HG02884 (cell line): ENCODE results near the gene PIK3CD.
"Not testable (repeated sequence)": the region's sequence is repeated elsewhere in the genome, so short reads cannot be mapped to it uniquely, and the experiment has no call there.

Source experiments
- ATAC-seq: cut with Tn5 transposase; IDR thresholded peaks from one replicate; pipeline ENCODE4 v1.9.1; 2021; ENCODE audit warnings: mild to moderate bottlenecking, moderate library complexity; ENCODE audit not compliant: unreplicated experiment

The PIK3CD gene

DNA sequence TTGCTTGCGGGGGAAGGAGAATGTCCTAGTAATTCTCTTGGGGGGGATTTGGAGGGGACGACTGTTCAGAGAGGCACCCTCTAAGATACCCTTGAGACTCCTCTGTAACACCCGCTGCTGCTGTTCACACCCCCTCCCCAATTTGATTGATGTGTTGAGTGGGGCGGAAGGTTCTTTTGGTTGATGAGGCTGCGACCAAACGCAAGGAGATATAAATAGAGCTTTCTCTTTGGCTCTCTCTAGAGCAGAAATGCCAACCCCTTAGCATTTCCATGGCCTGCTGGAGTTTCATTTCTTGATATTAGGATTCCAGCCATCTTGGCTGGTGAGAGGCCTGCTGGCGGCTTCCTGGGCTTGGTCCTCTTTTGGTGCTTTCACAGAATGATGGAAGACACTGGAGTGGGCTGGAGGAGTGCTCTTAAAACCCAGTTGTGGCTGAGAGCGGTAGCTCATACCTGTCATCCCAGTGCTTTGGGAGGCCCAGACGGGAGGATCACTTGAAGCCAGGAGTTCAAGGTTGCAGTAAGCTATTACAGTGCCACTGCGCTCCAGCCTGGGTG is 2.0 kb downstream of the PIK3CD start:
- ATAC-seq: no peak

DNA sequence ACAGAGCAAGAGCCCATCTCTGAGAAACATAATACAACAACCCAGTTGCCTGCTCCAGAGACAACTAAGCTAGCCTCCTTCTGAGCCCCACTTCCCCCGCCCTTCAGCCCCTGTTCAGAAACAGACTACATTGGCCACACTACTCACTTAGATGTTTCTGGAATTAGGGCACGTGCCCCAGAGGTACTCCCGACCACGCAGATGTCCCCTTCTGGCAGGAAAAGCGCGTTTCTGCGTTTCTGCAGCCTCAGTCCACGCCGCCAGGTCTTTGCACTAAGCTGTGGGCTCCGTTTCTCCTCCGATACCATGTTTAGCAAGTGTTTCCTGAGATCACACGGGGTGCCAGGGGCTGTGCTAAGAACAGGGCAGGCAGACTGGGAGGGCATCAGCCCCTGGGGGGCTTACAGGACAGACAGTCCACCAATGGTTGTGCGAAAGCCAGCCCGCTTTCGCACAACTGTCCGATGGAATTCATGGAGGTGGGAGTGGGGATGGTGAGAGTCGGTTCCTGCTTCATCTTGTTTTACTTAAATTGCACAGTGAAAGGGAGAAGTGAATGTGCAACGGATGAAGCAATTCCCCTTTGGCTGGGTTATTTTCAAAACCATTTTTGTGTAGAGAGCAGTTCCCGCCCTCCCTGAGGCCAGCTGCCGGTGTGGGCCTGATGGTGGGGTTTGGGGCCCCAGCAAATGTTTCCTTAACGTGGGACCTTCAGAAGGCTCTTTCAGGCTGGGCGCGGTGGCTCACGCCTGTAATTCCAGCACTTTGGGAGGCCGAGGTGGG is 2.7 kb downstream of the PIK3CD start:
- ATAC-seq: no peak

DNA sequence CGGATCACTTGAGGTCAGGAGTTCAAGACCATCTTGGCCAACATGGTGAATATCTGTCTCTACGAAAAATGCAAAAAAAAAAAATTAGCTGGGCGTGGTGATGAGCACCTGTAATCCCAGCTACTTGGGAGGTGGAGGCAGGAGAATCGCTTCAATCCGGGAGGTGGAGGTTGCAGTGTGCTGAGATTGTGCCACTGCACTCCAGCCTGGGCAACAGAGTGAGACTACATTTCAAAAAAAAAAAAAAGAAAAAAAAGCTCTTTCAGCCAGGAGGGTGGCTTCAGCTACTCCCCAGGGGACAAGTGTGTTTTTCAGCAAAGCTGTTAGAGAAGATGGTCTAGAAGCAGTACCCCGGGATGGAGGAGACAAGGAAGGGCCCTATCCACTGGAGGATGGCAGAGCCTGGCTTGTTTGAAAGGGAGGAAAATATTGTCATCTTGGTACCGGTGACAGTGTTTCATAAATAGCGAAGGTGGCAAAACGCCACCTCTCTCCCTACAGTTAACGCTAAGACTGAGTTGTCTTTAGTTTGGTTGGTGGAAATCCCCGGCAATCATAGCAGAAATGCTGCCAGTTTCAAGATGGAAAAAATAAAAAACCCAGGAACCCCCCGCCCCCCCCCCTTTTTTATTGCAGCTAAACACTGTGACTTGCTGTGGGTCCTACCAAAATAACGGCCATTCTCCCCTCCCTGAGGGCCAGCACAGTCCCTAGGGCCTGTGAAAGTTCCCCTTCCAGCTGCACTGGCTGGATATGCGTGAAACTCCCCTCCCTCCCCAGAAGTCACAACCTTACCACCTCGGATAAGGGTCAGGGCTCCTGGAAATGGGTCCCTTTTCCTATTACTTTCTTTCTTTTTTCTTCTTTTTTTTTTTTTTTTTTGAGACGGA is 3.5 kb downstream of the PIK3CD start:
- no peak for ATAC-seq

DNA sequence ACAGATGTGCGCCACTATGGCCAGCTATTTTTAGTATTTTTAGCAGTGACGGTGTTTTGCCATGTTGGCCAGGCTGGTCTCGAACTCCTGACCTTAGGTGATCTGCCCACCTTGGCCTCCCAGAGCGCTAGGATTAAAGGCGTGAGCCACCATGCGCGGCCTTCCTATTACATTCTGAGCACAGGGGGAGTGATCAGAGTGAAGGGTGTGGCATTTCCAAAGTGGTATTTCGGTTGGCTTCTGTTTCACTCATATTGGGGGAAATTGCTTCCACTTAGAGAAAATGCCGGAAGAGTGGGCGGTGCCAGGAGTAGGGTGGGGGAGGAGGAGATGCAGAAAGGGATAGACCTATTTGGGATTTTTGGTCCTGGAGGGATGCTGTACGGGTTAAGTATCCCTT is 4.3 kb downstream of the PIK3CD start:
- ATAC-seq: no peak

DNA sequence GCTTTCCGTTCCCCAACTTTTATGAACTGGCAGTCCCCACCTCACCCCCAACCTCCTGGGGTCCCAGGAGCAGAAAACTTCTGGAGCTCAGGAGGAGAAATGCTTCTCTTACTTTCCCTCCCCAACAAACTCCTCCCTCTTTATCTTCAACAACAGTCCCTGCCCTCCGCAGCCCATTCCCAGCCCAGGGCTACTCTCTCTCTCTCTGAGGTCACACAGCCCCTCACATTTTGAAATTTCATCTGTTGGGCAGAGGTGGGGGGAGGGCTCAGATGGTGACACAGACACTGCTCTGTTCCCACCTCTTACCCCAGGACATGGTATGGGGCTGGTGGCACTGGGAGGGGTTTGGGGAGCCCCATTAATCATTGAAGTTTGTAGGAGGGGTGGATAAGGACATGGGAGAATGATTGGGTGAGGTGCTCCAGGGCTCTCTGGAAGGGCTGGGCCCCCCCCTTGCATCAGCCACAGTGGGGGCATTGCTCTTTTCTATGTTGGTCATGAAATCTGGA is 6.0 kb downstream of the PIK3CD start:
- ATAC-seq: no peak

DNA sequence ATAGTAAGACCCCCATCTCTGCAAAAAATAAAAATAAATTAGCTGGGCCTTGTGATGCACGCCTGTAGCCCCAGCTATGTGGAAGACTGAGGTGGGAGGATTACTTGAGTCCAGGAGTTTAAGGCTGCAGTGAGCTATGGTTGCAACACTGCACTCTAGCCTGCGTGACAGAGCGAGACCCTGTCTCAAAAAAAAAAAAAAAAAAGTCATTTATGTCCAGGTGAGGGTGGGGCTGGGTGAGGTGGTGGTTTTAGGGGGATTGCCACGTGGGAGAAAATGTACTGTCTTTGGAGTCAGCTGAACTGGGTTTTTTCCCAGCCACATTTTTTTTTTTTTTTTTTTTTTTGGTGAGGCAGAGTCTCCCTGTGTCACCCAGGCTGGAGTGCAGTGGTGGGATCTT is 6.7 kb downstream of the PIK3CD start:
- no peak for ATAC-seq

DNA sequence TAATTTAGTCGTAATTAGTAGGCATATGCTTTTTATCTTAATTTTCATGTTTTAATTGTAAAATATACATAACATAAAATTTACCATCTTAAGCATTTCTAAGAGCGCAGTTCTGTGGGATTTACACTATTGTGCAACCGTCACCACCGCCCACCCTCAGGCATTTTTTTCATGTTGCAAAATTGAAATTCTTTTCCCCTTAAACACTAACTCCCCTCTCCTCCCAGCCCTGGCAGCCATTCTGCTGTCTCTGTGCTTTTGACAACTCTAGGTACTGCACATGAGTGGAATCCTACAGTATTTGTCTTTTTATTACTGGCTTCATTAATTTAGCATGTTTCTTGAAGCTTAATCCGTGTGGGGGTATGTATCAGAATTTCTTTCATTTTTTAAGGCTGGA is 7.8 kb downstream of the PIK3CD start:
- ATAC-seq: no peak

DNA sequence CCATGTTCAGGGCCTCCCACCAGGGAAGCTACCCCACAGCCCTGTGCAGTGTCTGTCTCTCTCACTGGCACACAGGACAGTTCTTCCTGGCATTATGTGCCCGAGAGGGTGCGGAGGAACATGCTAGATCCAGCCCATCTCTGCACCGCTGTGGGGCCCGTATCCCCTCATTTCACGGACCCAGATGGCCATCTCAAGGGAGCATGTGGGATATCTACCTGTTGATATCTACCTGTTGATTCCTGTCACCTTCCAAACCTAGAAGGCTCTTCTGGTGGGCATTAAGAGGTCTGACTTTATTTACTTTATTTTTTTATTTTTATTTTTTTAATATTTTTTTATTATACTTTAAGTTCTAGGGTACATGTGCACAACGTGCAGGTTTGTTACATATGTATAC is 11.7 kb downstream of the PIK3CD start:
- no peak for ATAC-seq

DNA sequence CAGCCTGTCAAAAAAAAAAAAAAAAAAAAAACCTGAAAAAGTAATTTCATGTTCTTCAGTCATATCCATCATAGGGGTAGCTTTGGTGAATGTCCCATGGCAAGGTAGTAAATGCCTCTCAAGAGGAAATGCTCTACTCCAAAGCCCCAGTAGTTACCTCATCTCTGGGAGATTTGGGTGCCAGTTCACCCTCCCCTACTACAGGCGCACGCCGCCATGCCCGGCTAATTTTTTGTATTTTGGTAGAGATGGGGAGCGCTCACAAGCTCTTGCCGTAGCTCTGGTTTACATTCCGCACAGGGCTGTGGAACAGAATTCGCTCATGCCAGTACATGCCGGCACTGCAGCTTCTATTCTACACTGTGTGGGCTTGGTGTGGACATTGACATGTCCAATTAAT is 13.7 kb downstream of the PIK3CD start:
- ATAC-seq: no peak

DNA sequence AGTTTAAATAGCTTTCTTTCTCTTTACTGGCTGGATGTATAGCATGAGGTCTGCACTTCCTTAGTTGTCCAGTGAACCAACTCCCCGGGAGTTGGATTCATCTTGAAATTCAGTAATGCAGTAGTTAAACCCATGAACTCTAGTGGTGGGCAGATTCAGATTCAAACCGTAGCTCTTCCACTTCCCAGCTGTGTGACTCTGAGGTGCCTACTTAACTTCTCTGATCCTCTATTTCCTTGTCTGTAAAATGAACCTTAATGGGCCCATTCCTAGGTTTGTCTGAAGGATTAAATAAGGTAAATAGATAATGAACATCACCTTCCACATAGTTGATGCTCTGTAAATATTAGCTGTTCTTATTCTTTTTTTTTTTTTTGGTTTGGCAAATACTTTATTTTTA is 16.5 kb downstream of the PIK3CD start:
- ATAC-seq: no peak

DNA sequence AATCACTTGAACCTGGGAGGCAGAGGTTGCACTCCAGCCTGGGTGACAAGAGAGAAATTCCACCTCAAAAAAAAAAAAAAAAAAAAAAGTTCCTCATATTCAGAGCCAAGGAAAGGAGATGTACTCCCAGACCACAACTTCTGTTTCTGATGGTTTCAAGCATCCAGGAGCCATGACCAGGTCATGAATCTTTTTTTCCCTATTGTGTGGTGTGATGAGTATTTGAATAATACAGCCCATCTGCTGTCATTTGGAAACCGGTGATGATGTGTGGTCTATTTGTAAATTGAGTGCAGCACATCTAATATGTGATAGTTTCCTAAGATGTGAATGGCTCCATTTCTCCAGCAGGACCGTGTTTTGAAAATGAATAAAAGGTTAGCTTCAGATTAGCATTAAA is 18.6 kb downstream of the PIK3CD start:
- no peak for ATAC-seq

DNA sequence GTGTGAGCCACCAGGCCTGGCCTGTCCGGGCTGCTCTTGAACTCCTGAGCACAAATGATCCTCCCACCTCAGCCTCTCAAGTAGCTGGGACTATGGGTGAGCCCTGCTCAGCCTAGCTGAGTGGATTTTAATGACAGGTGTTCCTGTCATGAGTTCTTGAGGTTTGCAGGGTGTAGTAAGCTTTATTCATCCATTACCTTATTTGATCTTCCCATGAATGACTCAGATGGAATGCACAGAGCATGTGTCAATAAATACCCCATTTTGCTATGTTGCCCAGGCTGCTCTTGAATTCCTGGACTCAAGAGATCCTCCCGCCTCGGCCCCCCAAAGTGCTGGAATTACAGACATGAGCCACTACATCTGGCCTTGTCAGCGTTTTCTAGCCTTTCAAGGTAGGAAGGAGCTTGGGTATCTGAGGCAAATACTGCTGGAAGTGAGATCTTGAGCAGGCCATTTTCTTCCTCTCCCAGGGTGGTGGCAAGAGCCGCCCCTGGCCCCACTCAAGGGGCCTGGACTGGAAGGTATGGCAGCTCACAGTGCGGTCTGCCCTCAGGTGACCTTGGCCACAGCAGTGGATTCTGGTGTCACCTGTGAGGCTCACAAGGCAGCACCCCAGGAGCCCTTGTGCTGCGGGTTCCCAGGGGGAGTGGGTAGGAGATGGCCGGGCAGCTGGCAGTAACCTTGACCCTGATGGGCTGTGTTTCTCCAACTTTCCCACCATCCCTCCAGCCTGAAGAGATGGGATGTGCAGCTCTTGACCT is 20.0 kb downstream of the PIK3CD start:
- no peak for ATAC-seq

DNA sequence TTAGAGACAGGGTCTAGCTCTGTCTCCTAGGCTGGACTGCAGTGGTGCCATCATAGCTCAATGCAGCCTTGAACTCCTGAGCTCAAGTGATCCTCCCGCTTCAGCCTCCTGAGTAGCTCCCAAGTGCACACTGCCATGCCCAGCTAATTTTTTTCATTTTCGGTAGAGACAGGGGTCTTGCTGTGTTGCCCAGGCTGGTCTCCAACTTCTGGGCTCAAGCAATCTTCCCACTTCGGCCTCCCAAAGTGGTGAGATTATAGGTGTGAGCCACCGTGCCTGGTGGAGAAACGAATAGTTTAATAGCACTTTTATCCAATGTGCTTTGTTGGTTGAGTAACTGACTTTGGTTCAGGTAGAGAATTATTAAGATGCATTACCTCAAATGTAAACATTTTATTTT is 20.9 kb downstream of the PIK3CD start:
- ATAC-seq: no peak

DNA sequence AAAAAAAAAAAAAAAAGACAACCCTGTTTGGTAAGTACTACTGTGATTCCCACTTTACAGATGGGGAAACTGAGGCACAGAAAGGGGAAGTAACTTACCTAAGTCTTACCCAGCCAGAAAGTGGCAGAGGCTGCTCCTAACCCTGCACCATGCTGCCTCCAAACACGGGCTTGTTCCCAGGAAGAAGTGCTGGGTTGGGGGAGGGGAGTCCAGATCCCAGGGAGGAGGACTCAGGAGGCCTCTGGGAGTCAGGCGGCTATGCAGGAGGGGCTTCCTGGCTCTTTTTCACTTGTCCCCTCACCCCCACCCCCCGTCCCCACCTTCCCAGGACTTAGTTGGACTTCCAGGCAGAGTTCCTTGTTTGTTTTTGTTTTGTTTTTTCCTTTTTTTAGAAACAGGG is 23.9 kb downstream of the PIK3CD start:
- no peak for ATAC-seq

DNA sequence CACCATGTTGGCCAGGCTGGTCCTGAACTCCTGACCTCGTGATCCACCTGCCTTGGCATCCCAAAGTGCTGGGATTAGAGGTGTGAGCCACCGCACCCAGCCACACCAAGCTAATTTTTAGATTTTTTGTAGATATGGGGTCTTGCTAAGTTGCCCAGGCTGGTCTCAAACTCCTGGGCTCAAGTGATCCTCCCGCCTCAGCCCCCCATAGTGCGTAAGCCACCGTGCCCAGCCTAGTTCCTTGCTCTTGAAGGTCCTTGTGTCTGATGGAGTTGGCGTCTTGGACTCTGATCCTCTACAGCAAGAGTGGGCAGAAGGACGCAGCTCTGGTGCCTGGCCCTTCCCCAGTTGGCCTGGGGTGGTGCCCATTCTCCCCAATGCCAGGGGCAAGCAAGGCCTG is 24.6 kb downstream of the PIK3CD start:
- ATAC-seq: not testable (repeated sequence)

DNA sequence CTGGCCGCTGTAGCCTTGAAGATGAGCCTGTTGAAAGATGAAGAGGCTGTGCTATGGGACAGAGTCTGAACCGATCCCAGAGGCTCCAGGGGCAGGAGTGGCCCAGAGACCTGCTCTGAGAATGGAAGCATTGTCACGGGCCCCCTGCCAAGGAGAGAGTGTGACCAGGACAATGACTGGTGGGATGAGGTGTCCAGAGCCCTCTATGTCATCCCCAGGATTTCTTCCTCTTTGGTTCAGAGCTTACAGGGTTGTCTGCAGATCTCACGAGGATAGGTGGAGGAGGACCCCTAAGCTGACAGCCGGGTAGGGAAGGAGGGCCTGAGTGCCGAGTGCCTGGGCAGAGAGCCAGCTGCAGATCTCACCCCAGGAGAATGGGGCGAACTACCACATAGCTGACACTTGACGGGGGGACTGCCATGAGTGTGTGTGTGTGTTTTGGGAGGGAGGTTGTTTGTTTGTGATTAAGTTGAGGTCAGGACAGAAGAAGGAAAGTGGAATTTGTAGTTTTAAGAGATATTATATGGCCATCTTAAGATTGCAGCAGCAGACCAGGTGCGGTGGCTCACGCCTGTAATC is 25.4 kb downstream of the PIK3CD start:
- no peak for ATAC-seq

DNA sequence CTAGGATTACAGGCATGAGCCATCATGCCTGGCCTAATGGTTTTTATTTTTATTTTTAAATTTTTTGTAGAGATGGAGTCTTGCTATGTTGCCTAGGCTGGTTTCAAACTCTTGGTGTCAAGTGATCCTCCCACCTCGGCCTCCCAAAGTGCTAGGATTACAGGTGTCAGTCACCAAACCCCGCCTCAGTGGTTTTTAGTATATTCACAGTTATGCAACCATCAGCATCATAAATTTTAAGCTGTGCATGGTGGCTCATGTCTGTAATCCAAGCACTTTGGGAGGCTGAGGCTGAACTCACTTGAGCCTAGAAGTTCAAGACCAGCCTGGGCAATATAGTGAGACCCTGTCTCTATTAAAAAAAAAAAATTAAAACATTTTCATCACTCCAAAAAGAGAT is 28.6 kb downstream of the PIK3CD start:
- no peak for ATAC-seq

DNA sequence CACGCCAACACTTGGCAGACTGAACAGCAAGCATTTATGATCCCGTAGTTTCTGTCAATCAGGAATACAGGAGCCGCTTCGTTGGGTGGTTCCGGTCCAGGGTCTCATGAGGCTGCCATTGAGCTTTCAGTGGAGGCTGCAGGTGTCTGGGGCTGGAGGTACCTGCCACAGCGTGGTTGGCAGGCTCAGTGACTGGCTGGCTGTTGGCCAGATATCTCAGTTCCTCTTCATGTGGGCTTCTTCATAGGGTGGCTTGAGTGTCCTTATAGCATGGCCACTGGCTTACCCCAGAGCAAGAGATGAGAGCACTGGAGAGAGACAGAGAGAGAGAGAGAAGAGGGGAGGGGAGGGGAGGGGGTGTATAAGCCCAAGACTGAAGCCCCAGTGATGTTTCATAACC is 29.3 kb downstream of the PIK3CD start:
- no peak for ATAC-seq

DNA sequence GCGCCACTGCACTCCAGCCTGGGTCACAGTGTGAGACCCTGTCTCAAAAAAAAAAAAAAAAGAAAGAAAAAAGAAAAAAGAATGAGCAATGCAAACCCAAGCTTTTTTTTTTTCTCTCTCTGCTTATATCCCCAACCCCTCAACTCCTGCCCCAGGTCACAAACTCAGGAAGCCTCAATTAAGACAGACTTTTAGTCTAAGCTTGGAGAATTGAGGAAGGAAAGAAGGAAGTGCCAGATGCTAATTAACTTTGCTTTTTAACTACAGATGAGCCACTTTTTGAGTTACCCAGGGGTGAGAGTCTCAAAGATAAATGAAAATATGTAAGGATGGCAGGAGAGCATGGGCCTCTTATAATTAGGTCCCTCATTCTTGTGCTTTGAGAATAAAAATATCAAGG is 33.3 kb downstream of the PIK3CD start:
- ATAC-seq: no peak

DNA sequence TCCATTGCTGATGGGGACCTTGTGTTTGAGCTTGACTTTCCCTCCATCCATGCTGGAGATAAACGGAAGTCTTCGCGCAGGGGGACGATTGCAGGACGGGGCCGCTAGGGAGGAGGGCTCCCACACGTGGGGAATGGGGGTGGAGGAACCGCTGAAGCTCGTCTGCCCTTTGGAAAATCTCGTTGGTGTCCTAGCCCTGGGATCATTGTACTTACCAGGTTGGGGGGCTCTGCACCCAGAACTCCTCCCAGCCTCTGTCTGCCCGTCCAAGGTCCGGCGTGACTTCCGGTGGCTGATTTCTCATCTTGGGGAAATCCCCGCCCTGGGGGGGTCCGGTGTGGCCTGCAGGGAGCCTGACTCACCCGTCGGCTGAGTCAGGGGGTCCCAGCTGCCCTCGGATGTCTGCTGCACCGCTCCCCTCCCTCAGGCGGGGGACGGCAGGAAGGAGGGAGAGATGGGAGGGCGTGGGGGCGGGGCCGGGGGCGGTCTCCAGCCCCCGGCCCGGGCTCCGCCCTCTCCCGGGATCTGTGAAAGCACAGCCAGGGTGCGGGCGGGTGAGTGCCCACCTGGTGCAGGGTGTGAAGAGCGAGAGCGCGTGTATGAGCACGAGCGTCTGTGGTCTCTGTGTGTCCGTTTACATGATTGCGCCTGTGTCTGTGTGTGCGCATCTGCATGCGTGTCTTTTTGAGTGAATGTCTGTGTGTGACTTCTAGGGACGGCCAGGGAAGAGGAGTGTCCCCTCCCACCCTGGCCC is 35.8 kb downstream of the PIK3CD start:
- no peak for ATAC-seq
